HG02884 (cell line): ENCODE results near the gene RASSF6.
A peak's percentile ranks its signal among the peaks of the same experiment; 100 is the strongest.
"Not testable (repeated sequence)": the region's sequence is repeated elsewhere in the genome, so short reads cannot be mapped to it uniquely, and the experiment has no call there.

Experiments used
- ATAC-seq: cut with Tn5 transposase; IDR thresholded peaks from one replicate; pipeline ENCODE4 v1.9.1; 2021; ENCODE audit warnings: mild to moderate bottlenecking, moderate library complexity; ENCODE audit not compliant: unreplicated experiment

RASSF6 gene

GRCh38 chr4:73585345-73585744, 34.9 kb downstream of the RASSF6 start:
- no peak for ATAC-seq

GRCh38 chr4:73583666-73584065, 36.6 kb downstream of the RASSF6 start:
- no peak for ATAC-seq

- no peak for ATAC-seq
Measured at GRCh38 chr4:73577371-73577770, 42.9 kb downstream of the RASSF6 start.

GRCh38 chr4:73576381-73576780, 43.9 kb downstream of the RASSF6 start:
- no peak for ATAC-seq

- no peak for ATAC-seq
Measured at GRCh38 chr4:73575660-73576059, 44.6 kb downstream of the RASSF6 start.

GRCh38 chr4:73573794-73574528, 46.3 kb downstream of the RASSF6 start:
- peak; percentile 74 for ATAC-seq

GRCh38 chr4:73550865-73551264, 69.4 kb downstream of the RASSF6 start:
- not testable (repeated sequence) for ATAC-seq

GRCh38 chr4:73544620-73545019, 75.6 kb downstream of the RASSF6 start:
- no peak for ATAC-seq

GRCh38 chr4:73541251-73541650, 79.0 kb downstream of the RASSF6 start:
- ATAC-seq: no peak

GRCh38 chr4:73540826-73541225, 79.4 kb downstream of the RASSF6 start:
- ATAC-seq: no peak

GRCh38 chr4:73539386-73539785, 80.8 kb downstream of the RASSF6 start:
- no peak for ATAC-seq

- ATAC-seq: no peak
Measured at GRCh38 chr4:73538162-73538561, 82.1 kb downstream of the RASSF6 start.

- ATAC-seq: no peak
Measured at GRCh38 chr4:73533515-73534422, 86.5 kb downstream of the RASSF6 start.

GRCh38 chr4:73528171-73528570, 92.1 kb downstream of the RASSF6 start:
- ATAC-seq: no peak

- ATAC-seq: no peak
Measured at GRCh38 chr4:73527196-73527595, 93.0 kb downstream of the RASSF6 start.

- ATAC-seq: no peak
Measured at GRCh38 chr4:73525611-73526010, 94.6 kb downstream of the RASSF6 start.

- ATAC-seq: no peak
Measured at GRCh38 chr4:73523126-73523525, 97.1 kb downstream of the RASSF6 start.
